DMS114 treated with DMSO at 0.1 percent for 48 hours (cell line): ENCODE data around the gene SMIM12.
"Not testable (repeated sequence)": the region's sequence is repeated elsewhere in the genome, so short reads cannot be mapped to it uniquely, and the experiment has no call there.

Experiments
- DNase-seq: peaks from one replicate; lab custom pipeline; 2025; ENCODE audit not compliant: unreplicated experiment; lab: John Stamatoyannopoulos, UW

SMIM12 gene

DNA sequence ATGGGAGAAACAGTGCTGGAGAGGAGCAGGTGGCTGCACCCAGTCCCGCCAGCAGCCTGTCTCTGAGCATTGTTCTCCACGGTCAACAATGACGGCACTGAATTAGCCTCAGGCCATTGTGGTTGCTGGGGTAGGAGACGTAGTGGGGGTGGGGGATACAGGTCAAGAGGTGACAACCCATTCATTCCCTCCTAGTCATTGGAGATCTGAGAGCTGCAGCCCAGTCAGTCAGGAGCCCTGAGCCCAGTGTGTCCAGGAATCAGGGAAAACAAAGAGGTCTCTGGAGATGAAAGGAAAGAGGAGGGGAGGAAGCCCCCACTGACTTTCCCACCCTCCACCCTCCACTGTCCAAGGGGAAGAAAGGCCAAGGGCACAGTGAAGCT, 15.3 kb downstream of the SMIM12 start:
- no peak for DNase-seq

DNA sequence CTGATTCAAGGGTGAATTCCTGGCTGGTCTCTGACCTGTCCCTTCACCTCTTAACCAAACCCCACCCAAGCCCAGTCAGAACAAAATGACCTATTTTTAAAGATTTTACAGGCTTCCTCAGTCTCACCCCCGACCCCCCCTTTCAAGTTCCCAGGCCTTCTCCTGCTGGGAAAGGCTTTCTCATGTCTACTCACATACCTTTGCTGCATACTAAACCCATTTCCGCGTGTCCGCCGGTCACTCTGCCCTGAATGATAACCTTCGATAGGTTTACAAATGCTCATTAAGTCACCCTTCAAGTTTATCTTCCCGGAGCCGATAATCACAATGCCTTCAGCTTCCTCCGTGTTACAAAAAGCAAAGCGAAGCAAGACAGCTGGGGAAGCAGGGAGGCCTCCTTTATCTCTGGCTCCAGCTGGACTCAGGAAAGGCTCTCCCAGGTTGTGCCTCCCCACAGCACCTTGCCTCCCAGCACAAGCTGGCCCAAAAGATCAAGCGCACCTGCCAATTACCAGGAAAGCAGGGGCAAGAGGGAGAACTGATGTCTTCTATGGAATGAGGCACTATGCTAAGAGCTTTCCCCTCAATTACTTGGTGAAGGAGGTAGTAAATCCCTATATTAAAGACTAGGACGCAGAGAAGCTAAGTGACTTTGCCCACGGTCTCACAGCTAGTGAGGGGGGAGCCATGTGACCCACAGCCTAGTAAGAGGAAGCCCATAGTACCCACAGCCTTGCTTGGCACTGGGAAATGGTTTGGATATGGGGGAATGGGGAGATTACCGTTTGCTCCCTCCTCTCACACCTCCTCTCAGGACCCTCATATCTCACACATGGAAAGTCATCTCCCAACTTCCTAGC, 15.9 kb downstream of the SMIM12 start:
- no peak for DNase-seq

DNA sequence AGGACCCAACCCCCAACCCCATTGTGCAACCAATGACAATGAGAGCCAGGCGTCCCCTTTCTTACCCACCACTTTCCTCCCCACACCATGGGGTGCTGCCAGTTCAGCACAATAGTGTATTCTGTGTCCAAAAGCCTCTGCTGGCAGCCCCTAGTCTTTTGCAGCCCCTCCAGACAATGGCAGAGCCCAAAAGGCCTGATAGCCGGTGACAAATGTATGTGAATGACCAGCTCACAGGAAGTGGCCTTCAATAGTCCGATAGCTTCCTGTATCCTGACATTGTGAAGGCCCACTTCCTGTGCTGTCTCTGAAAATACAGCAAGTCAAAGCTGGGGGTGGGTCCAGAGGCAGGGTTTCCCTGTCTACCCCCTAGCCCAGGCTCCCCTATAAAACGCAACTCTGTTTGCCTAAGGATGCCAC, 16.6 kb downstream of the SMIM12 start:
- no peak for DNase-seq

DNA sequence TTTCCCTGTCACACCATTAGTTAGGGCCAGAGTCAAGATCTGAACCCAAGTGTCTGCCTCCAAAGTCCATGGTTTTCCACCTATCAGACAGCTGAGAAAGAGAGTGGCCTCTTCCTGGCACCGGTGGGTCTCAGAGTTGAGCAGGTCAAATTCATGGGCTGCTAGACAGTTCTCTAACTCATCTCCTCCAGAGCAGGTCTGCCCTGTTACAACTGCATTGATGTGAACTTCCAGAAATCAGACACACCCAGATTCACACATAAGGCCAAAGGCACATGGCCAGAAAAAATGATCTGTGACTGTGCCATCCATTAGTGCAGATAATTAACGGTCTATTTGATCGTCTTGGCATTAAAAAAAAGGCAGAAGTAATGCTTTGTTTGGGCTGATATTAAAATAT, 17.5 kb downstream of the SMIM12 start:
- DNase-seq = no peak

DNA sequence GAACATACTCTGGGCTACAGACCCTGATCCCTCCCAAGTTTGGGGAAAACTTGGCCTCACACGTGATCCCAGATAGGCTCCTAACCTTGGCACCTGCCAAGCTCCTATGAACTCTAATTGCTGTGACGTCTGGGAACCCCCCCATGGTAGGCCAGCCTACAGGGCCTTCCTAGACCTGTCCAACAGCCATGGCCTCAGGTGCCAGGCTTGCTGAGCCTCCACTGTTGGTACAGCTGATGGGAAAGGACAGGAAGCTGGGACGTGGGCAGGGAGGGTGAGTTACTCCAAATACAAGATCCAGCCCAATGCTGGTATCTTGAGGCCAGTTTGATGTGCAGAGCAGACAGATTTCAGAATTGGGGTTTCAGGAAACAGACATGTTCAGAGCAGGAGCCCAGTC, 19.1 kb downstream of the SMIM12 start:
- no peak for DNase-seq

DNA sequence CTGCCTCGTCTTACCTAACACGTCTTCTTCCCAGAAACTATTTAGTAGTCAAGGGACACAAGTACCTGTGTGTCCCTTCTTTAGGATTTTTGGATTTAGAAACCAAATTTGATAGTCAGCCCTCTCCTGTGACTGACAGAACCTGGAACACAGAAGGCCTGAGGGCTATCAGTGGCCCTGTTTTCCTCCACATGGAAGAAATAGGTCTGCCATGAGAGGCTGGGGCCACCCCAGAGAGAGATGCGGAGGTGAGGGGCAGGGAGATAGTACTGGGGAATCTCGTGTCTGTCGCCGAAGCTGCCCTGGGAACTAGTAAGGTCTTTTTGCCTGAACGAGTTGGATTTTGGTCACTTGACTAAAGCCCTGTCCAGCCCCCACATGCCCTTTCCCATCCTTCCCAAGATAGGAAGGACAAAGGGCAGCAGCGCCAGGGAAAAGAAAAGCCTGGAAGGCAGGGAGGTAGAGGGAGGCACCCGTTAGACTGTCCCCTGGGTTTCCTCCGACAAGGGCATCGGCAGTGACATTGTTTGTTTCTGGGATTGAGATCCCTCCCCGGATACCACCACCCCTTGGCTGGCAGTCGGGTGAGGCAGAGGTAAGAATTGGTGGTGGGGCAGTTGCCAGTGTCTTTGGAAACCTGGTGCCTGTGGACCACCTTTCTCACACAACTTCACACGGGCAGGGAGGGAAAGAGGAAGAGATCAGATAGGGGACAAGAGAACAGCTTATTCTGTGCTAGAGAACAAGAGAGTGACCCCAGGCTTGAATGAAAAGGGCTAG, 19.8 kb downstream of the SMIM12 start:
- no peak for DNase-seq

DNA sequence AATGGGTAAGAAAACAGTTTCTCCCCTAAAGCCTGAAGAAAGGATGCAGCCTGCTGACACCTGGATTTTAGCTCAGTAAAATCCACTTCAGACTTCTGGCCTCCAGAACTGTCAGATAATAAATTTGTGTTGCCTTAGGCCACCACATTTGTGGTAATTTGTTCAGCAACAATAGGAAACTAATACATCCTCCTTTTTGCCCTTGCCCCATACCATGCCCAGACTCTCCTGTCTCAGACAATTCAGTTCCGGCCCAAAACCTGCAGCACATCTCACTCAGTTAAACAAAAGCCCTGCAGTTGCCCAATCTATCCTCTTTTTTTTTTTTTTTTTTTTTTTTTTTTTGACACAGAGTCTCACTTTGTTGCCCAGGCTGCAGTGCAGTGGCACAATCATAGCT, 25.8 kb downstream of the SMIM12 start:
- no peak for DNase-seq

DNA sequence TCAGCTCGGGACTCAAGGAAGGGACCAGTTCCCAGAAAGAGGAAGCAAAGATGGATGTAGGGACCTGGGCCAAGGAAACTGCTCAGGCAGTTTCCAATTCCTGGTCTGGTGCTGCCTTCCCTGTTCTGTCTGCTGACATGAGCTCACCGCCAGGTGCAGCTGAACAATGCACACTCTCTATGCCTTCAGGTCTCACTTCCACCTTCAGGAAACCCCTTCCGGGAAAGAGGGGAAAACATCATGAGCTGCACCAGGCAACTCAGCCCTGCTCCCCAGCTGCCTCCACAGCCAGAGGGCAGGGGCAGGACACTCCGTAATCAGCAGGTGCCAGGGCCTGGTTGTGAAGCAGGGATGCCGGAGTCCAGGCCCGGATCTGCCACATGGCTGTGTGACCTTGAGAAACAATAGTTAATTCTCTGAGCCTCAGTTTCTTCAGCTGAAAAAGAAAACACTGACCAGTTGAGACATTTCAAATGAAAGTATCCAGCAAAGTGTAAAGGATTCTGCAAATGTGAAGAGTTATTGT, 27.8 kb downstream of the SMIM12 start:
- no peak for DNase-seq

DNA sequence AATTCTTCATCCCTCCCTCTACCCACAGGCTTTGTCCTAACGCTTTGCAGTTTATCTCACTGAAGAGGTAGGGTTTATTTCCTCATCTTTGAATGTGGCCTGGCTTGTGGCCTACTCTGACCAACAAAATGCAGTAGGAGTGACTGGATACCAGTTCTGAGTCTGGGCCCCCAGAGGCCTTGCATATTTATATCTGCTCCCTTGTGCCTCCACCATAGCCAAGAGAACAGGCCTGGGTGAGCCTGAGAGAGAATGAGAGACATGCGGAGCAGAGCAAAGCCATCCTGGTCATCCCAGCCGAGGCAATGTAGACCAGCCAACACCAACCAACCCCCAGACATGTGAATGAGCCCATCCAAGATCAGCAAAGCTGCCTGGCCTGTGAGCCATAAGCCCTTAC, 30.3 kb downstream of the SMIM12 start:
- no peak for DNase-seq

DNA sequence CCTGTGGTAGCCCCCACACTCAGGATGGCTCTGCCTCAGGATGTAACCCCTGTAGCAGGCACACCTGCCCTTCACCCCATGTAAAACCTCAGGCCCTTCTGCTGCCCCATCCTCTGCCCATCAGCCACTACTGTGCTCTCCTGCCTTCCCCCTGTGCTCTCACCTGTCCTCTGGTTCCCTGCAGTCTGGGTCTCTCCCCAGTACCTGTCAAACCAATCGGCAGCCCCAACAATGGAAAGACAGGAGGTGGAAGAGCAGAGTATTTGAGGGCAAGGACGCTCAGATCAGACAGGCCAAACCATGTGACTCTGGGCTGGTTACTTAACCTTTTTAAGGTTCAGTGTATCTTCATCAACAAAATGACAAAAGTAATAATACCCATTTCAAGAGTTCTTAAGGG, 30.9 kb downstream of the SMIM12 start:
- no peak for DNase-seq

DNA sequence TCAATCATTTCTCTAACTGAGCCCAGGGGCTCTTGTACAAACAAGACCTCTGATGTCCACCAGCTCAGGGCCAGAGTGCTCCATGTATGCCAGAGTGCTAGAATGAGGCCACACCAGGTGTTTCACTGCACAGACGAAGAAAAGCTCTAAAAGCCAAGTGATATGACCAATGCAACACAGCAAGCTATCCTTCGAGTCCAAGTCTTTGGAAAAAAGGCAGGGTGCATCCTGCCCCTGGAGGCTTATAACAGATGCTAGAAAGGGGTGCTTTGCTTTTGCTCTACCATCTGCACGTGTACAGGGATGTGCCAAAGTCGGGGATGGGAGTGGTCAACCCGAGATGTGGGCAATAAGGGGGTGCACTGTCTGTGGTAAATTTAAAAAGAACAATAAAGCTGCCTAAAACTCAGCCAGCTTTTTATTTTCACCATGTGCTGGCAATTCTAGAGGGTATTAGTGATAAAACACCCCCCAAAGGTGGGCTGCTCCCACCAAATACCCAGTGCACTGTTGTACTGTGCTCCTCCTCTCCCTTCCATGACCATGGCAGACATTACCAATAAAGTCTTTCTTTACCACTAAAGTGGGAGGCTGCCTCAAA, 32.1 kb downstream of the SMIM12 start:
- DNase-seq = no peak

DNA sequence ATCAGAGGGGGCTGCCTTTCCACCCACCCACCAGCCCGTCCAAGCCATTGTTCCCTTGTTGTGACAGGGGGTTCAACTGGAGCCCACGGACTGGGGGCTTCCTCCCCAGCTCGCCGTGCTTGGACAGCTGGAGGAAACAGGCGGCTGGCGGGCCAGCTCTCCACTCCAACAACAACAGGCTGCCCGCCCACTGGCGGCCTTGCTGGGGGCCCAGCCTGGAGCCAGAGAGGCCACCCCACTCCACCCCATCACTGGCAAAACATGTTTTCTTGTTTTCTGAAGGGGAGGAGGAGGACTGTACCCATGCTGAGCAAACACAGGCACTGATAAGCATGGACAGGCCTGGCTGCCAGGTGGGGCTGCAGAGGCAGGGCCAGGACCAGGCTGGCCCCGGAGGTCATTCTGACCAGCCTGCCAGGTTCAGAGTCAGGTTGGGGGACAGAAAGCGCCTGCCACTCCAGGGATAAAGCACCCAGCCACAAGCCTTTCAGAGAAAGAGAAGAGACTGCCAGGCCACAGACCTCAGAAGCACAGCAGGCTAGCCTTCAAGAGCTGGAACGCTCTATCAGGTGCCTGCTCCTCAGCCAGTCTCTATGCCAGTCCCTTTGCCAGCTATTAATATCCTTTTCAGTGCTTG, 34.0 kb downstream of the SMIM12 start:
- no peak for DNase-seq

DNA sequence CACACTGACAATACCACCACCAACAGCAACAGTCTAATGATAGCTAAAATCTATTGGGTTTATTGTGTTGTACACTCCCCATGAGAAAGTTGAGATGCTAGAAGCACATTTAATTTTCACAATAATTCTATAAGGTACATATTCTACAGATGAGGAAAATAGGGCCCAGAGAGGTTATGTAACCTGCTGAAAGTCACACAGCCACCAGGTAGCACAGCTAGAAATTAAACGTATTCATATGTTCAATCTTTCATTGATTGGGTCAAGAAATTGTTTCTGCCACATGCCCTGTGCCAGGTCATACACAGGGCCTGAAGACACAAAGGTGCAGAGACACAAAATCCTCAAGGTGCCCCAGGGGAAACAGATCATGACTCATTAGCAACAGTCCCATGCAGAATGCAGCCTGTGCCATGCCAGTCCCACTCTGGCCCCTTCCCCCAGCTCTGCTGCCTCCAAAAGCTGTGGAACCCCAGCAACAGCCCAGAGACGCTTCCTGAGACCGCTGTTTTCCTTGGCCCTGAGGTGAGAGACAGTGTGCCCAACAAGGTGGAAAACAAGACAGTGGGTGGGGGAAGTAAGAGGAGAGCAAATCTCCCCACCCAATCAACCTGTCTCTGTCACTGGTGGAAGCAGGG, 34.6 kb downstream of the SMIM12 start:
- DNase-seq = no peak

DNA sequence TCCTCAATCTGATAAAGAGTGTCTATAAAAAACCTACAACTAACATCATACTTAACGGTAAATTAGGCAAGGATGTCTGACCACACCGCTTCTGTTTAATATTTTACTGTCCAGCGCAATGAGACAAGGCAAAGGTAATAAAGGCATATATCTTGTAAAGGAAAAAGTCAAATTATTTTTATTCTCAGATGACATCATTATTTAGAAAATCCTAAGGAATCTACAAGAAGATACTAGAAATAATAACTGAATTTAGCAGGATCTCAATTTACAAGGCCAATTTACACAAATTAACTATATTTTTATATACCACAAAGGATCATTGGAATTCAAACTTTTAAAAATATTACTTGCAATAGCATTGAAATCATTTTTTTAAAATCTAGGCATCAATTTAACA, 37.3 kb downstream of the SMIM12 start:
- DNase-seq = no peak

DNA sequence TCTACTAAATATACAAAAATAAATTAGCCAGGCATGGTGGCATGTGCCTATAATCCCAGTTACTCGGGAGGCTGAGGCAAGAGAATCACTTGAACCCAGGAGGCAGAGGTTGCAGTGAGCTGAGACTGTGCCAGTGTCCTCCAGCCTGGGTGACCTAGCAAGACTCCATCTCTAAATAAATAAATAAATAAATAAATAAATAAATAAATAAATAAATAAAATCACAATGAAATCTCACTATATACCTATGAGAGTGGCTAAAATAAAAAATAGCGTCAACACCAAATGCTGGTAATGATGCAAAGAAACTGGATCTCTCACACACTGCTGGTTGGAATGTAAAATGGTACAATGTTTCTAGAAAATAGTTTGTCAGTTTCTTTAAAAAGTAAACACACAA, 40.7 kb downstream of the SMIM12 start:
- DNase-seq = not testable (repeated sequence)

DNA sequence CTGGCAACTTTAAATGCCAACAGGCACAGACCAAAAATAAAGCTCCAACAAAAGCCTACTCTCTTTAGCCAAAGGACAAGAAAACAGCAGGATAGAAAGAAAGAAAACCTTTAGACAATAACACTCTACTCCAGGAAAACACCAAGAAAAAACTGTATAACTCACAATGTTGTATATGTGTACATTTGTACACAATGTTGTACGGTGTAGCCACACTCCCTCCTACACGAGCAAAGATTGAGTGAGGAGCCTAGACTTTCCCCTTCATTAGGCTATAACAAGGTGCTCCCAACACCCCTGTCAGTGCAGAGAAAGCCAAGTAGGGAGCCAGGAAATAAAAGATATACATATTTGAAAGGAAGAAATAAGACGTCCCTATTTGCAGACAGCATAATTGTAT, 42.8 kb downstream of the SMIM12 start:
- DNase-seq = no peak

DNA sequence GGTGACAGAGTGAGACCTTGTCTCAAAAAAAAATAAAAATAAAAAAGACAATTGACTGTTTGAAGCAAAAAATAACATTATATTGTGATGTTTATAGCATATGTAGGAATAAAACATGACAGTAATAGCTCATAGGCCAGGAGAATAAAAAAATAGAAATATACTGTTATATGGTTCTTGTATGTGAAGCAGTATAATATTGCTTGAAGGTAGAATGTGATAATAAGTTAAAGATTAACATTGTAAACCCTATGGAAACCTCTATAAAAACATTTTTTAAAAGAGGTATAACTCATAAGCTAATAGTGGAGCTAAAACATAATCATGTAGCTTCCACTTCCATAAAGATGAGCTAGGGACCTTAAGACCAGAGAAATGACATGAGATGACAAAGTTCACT, 43.2 kb downstream of the SMIM12 start:
- no peak for DNase-seq

DNA sequence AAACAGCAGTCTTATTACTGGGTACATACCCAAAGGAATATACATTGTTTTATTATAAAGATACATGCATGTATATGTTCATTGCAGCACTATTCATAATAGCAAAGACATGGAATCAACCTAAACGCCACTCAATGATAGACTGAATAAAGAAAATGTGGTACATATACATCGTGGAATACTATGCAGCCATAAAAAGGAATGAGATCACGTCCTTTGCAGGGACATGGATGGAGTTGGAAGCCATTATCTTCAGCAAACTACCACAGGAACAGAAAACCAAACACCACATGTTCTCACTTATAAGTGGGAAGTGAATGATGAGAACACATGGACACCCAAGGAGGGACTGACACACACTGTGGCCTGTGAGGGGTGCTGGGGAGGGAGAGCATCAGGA, 48.8 kb downstream of the SMIM12 start:
- not testable (repeated sequence) for DNase-seq

DNA sequence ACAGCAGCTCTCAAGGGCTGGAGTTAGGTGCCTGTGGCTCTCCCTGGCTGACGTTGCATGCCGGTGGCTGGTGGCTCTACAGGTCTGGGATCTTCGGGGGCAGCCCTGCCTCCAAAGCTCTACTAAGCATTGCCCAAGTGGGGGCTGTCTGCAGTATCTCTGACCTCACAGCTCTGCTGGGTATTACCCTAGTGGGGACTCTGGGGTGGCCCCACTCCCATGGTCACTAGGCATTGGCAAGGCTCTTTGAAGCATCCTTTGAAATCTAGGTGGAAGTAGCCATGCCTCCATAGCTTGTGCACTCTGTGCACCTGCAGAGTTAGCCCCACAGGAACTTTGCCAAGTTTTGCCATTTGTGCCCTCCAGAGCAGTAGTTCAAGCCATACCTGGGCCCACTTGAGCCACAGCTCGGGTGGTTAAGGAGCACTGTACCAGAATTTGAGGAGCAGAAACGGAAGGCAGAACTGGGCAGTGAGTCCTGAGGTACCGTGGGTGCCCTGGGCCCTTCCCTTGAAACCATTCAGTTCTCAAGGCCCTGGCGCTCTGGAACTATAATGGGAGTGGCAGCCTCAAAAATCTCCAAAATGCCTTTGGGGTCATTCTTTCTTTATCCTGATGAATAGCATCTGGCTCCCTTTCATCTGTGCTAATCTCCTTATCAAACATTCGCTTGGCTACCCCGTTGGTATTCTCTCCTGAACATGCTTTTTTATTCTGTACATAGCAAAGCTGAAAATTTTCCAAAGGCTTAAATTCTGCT, 51.3 kb downstream of the SMIM12 start:
- DNase-seq = no peak

DNA sequence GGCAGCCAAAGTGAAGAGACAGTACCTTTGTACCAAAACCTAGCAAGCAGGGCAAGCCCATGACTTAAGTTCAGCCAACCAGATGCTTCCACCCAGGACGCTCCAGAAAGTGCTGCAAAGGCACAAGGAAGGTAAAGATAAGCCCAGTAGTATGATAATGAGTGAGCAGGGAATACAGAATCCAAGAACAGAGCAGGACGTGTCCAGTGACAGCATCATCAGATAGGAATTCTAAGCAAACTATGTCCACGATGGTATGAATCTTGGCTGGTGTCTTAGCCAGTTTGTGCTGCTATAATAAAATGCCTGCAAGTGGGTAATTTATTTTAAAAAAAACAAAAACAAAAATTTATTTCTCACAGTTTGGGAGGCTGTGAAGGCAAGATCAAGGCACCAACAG, 53.2 kb downstream of the SMIM12 start:
- no peak for DNase-seq
